Fibroblast of pulmonary artery (primary cell): ENCODE measurements around the gene GAPVD1.
"Not testable (repeated sequence)": the region's sequence is repeated elsewhere in the genome, so short reads cannot be mapped to it uniquely, and the experiment has no call there.

Experiments used
- DNase-seq: peaks from one replicate; pipeline ENCODE4 v3.0.0-alpha.2; 2010; ENCODE audit warnings: low read depth
- H3K4me3 ChIP-seq: replicated peaks from 2 replicates; pipeline ENCODE4 v1.5.1; 2011; ENCODE audit warnings: low read depth, mild to moderate bottlenecking, control low read depth, low read length, moderate library complexity
- CTCF ChIP-seq: IDR thresholded peaks from 2 replicates; pipeline ENCODE4 v1.5.1; 2011; ENCODE audit warnings: mild to moderate bottlenecking, control low read depth, low read length, inconsistent platforms; ENCODE audit errors: missing control alignments

The GAPVD1 gene

GRCh38 chr9:125397736-125398135 is 136.1 kb downstream of the GAPVD1 start:
- DNase-seq: no peak
- no peak for TF ChIP-seq CTCF
- no peak overlapping the region for H3K4me3 ChIP-seq

- no peak for DNase-seq
- H3K4me3 ChIP-seq: no peak overlapping the region
- TF ChIP-seq CTCF: no peak
These were observed 136.6 kb downstream of the GAPVD1 start for GRCh38 chr9:125398243-125398642.

- no peak overlapping the region for H3K4me3 ChIP-seq
- TF ChIP-seq CTCF: no peak
- DNase-seq: no peak
These were observed 137.5 kb downstream of the GAPVD1 start for GRCh38 chr9:125399165-125399564.

GRCh38 chr9:125399666-125400065 is 138.0 kb downstream of the GAPVD1 start:
- H3K4me3 ChIP-seq: no peak overlapping the region
- no peak for TF ChIP-seq CTCF
- no peak for DNase-seq

GRCh38 chr9:125400232-125400631 is 138.6 kb downstream of the GAPVD1 start:
- DNase-seq, H3K4me3 ChIP-seq: not testable (repeated sequence)

GRCh38 chr9:125400725-125401716 is 139.4 kb downstream of the GAPVD1 start:
- DNase-seq: no peak
- TF ChIP-seq CTCF: no peak
- no peak overlapping the region for H3K4me3 ChIP-seq

- TF ChIP-seq CTCF: no peak
- DNase-seq: no peak
- no peak overlapping the region for H3K4me3 ChIP-seq
These were observed 143.1 kb downstream of the GAPVD1 start for GRCh38 chr9:125404733-125405132.
